ENCODE results near the gene DAPK3. TPM values are rescaled to one million over a fixed set of nuclear protein-coding genes. Genes with fewer than 3 reads are reported as not detected.

The DAPK3 gene
- total and polyA plus RNA-seq, 12 donors, result 72.5 to 222 (median 112) TPM

- Histone ChIP-seq H3K27ac (no peak overlapping the region), H3K36me3 (peaks cover 47 to 96% (median 93%) of the 10 kb centered on the region in 9 donors)
- no peak for DNase-seq
Observed at GRCh38 chr19:3979674-3980352, 8.9 kb upstream of the DAPK3 start.

GRCh38 chr19:3979289-3979673 is 8.4 kb upstream of the DAPK3 start:
- Histone ChIP-seq H3K4me3 (no peak overlapping the region), H3K27ac (no peak overlapping the region), H3K36me3 (peaks cover 47 to 94% (median 92%) of the 10 kb centered on the region in 9 donors), H3K4me1 (peaks cover 6 to 34% (median 21%) of the 10 kb centered on the region in 9 donors), H3K9me3 (no peaks in the 10 kb centered on the region), H3K27me3 (no peaks in the 10 kb centered on the region)
- no peak for ATAC-seq
- peak in 1 of 2 donors; percentile 7 for DNase-seq
- no peak for TF ChIP-seq CTCF (IDR thresholded peaks at IDR 0.05)
- intact Hi-C loops (cut with DNase I), result loop anchor here in 1 of 10 donors (10.0 kb wide), 1 partner anchor 214 kb away; the partner anchor contains the start of genes APBA3 and MRPL54
- 93 to 98% methylated on average over 18 of the region's 18 CpGs for WGBS, 2 donors

More at GRCh38 chr19:3979674-3980352, 8.9 kb upstream of the DAPK3 start:
- no peak for ATAC-seq
- peaks cover 6 to 36% (median 21%) of the 10 kb centered on the region in 9 donors for H3K4me1 ChIP-seq
- 89% methylated on average over 25 of the region's 25 CpGs for WGBS, 2 donors
- TF ChIP-seq CTCF (IDR thresholded peaks at IDR 0.05), result no peak
- intact Hi-C loops (cut with DNase I), result loop anchor here in 4 of 10 donors (10.0 kb wide), 2 partner anchors 215 to 225 kb away; partner anchors contain the start of genes APBA3 (in 1 of the 4) and MRPL54 (in 1 of the 4)
- no peaks in the 10 kb centered on the region for H3K9me3 ChIP-seq
- H3K27me3 ChIP-seq, result no peaks in the 10 kb centered on the region
- no peak overlapping the region for H3K4me3 ChIP-seq

- 91 to 94% methylated on average over 19 of the region's 19 CpGs for WGBS, 2 donors
- intact Hi-C loops (cut with DNase I), result loop anchor here in 1 of 10 donors (10.0 kb wide), 1 partner anchor 213 kb away; the partner anchor contains the start of genes APBA3 and MRPL54
- Histone ChIP-seq H3K4me3 (no peak overlapping the region), H3K9me3 (no peaks in the 10 kb centered on the region), H3K36me3 (peaks cover 42 to 83% (median 80%) of the 10 kb centered on the region in 9 donors), H3K4me1 (peaks cover 0 to 23% (median 9%) of the 10 kb centered on the region in 9 donors), H3K27ac (no peak overlapping the region), H3K27me3 (no peaks in the 10 kb centered on the region)
- no peak for TF ChIP-seq CTCF (IDR thresholded peaks at IDR 0.05)
- no peak for DNase-seq
- no peak for ATAC-seq
Observed at GRCh38 chr19:3978145-3978544, 7.2 kb upstream of the DAPK3 start.

- Histone ChIP-seq H3K9me3 (no peaks in the 10 kb centered on the region), H3K4me3 (no peak overlapping the region), H3K27me3 (no peaks in the 10 kb centered on the region), H3K4me1 (peaks cover 0 to 16% (median 3%) of the 10 kb centered on the region in 9 donors), H3K27ac (peak overlapping the region in 2 of 10 donors; percentile 20 to 33), H3K36me3 (peaks cover 39 to 80% (median 74%) of the 10 kb centered on the region in 9 donors)
- intact Hi-C loops (cut with DNase I), result loop anchor here in 1 of 10 donors (10.0 kb wide), 1 partner anchor 213 kb away; the partner anchor contains the start of genes APBA3 and MRPL54
- peak in 4 of 8 donors; percentile 2 to 15 (median 6) for ATAC-seq
- whole genome bisulfite sequencing, 2 donors, result 89 to 91% methylated on average over 59 of the region's 59 CpGs
- TF ChIP-seq CTCF (IDR thresholded peaks at IDR 0.05), result no peak
- peak in 1 of 2 donors; percentile 4 for DNase-seq
Observed at GRCh38 chr19:3977242-3978143, 6.6 kb upstream of the DAPK3 start.

Data from heart right ventricle (tissue), 16 donors.